ENCODE measurements around the gene STPG4. TPM values are rescaled to one million over a fixed set of nuclear protein-coding genes. Genes with fewer than 3 reads are reported as not detected.

STPG4 gene
- total and polyA plus RNA-seq, 2 donors from 2014 or later: not detected

- H3K9me3 ChIP-seq (ENCODE audit: control insufficient read depth in 2 of 3, insufficient read depth in 1 of 3, low read length in 3 of 3): no peaks in the 10 kb centered on the region
- H3K9ac ChIP-seq (ENCODE audit: low read length in 3 of 3): no peak overlapping the region
- intact Hi-C loops (cut with DNase I): no loop called here
- H3K36me3 ChIP-seq (ENCODE audit: control insufficient read depth in 2 of 3, insufficient read depth in 3 of 3, low read length in 3 of 3): no peaks in the 10 kb centered on the region
- no peak for TF ChIP-seq CTCF (IDR thresholded peaks at IDR 0.05; ENCODE audit: borderline replicate concordance, extremely low read depth, insufficient read depth)
- no peaks in the 10 kb centered on the region for H3K4me1 ChIP-seq (ENCODE audit: control insufficient read depth in 2 of 3, insufficient read depth in 2 of 3, low read depth in 1 of 3, low read length in 3 of 3)
- FAIRE-seq (no peak), DNase-seq (peak in 4 of 5 donors; percentile 39 to 54 (median 50))
- H3K27me3 ChIP-seq (ENCODE audit: control insufficient read depth, insufficient read depth, low read length): no peaks in the 10 kb centered on the region
- H3K27ac ChIP-seq (ENCODE audit: low read depth in 2 of 2, low read length in 2 of 2): no peak overlapping the region
- no peak overlapping the region for H3K4me3 ChIP-seq (ENCODE audit: low read length in 3 of 3)
Measured at GRCh38 chr2:47129191-47129706, 25.9 kb downstream of the STPG4 start.

GRCh38 chr2:47128705-47129104 lies 26.4 kb downstream of the STPG4 start:
- FAIRE-seq: no peak
- H3K9ac ChIP-seq (ENCODE audit: low read length in 3 of 3): no peak overlapping the region
- no peak for TF ChIP-seq CTCF (IDR thresholded peaks at IDR 0.05; ENCODE audit: borderline replicate concordance, extremely low read depth, insufficient read depth)

GRCh38 chr2:47127862-47128543 lies 27.1 kb downstream of the STPG4 start:
- no peaks in the 10 kb centered on the region for H3K27me3 ChIP-seq (ENCODE audit: control insufficient read depth, insufficient read depth, low read length)
- intact Hi-C loops (cut with DNase I): no loop called here
- no peak overlapping the region for H3K4me3 ChIP-seq (ENCODE audit: low read length in 3 of 3)
- no peaks in the 10 kb centered on the region for H3K9me3 ChIP-seq (ENCODE audit: control insufficient read depth in 2 of 3, insufficient read depth in 1 of 3, low read length in 3 of 3)
- H3K36me3 ChIP-seq (ENCODE audit: control insufficient read depth in 2 of 3, insufficient read depth in 3 of 3, low read length in 3 of 3): no peaks in the 10 kb centered on the region
- FAIRE-seq (no peak), DNase-seq (no peak)
- no peaks in the 10 kb centered on the region for H3K4me1 ChIP-seq (ENCODE audit: control insufficient read depth in 2 of 3, insufficient read depth in 2 of 3, low read depth in 1 of 3, low read length in 3 of 3)
- no peak overlapping the region for H3K9ac ChIP-seq (ENCODE audit: low read length in 3 of 3)
- TF ChIP-seq CTCF (IDR thresholded peaks at IDR 0.05; ENCODE audit: borderline replicate concordance, extremely low read depth, insufficient read depth): no peak
- no peak overlapping the region for H3K27ac ChIP-seq (ENCODE audit: low read depth in 2 of 2, low read length in 2 of 2)

More at GRCh38 chr2:47128705-47129104, 26.4 kb downstream of the STPG4 start:
- H3K4me1 ChIP-seq (ENCODE audit: control insufficient read depth in 2 of 3, insufficient read depth in 2 of 3, low read depth in 1 of 3, low read length in 3 of 3): no peaks in the 10 kb centered on the region
- no peak overlapping the region for H3K27ac ChIP-seq (ENCODE audit: low read depth in 2 of 2, low read length in 2 of 2)
- no peaks in the 10 kb centered on the region for H3K9me3 ChIP-seq (ENCODE audit: control insufficient read depth in 2 of 3, insufficient read depth in 1 of 3, low read length in 3 of 3)
- no peak overlapping the region for H3K4me3 ChIP-seq (ENCODE audit: low read length in 3 of 3)
- H3K36me3 ChIP-seq (ENCODE audit: control insufficient read depth in 2 of 3, insufficient read depth in 3 of 3, low read length in 3 of 3): no peaks in the 10 kb centered on the region
- no peak for DNase-seq
- no peaks in the 10 kb centered on the region for H3K27me3 ChIP-seq (ENCODE audit: control insufficient read depth, insufficient read depth, low read length)
- intact Hi-C loops (cut with DNase I): no loop called here

Measured in kidney (tissue), 14 donors.